ENCODE results near the gene MTMR2. TPM values are rescaled to one million over a fixed set of nuclear protein-coding genes. Genes with fewer than 3 reads are reported as not detected.

The MTMR2 gene
- total RNA-seq, 1 experiment from 2014 or later: 36.8 TPM

- Histone ChIP-seq H3K27me3 (ENCODE audit: control insufficient read depth, insufficient read depth, low read length) (no peaks in the 10 kb centered on the region), H3K36me3 (replicated peaks; ENCODE audit: control insufficient read depth, insufficient read depth, low read length) (no peaks in the 10 kb centered on the region), H3K4me3 (ENCODE audit: insufficient read depth, low read depth, low read length) (peak overlapping the region; percentile 57)
- no peak for DNase-seq
Observed at GRCh38 chr11:95924414-95924760, 480 bp upstream of the MTMR2 start.

DNA sequence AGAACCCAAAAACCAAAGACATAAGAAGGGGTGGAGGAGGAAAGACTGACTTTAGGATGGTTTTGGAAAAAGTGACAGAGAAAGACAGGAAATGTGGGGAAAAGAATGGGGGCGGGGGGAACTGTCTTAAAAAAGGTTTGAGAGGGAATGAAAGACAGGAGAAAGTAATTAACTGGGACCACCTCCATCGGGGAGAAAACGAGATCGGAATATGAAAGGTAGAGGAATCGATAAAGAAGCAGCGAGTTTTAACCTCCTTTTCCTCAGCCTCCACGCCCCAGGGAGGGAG, 524 bp downstream of the MTMR2 start:
- Histone ChIP-seq H3K36me3 (replicated peaks; ENCODE audit: control insufficient read depth, insufficient read depth, low read length) (no peaks in the 10 kb centered on the region), H3K4me3 (ENCODE audit: insufficient read depth, low read depth, low read length) (peak overlapping the region; percentile 57), H3K27me3 (ENCODE audit: control insufficient read depth, insufficient read depth, low read length) (no peaks in the 10 kb centered on the region)
- no peak for DNase-seq

DNA sequence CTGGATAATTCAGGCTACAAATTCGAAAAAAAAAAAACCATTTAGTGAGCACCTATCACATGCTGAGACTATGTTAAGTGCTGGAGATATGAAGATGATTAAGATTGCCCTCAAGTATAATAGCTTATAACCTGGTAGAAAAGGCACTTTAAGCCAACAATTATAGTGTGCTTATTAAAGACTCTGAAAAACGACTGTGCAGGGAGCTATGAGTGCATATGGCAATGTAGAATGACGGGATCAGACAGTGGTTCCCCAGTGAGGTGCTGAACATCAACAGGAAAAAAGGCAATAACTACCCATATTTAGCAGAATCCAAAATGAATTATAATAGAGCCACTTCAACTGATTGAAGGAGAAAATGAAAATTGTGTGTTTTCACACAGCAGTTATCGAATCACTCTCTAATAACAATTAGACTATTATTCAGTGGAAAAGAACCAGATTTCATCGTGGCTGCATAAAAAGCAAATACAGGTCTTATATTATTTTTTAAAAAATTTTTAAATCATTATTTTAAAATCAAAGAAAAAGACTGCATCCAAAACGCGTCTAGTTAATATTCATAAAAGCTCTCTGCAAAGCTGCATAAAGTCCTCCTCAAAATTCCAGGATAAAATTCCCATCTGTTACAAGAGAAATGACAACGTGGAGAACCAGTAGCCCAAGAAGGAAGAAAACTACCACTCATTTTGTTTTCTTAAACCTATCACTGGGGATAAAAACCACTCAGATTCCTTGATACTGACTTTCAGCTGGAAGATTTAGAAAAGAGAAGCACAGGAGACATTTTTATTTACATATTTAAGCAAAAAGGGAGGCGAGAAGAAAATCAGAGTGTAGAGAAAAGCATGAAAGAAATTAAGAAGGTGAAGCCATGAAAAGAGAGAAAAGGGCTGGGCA, 1.1 kb downstream of the MTMR2 start:
- DNase-seq: no peak
- Histone ChIP-seq H3K36me3 (replicated peaks; ENCODE audit: control insufficient read depth, insufficient read depth, low read length) (no peaks in the 10 kb centered on the region), H3K4me3 (ENCODE audit: insufficient read depth, low read depth, low read length) (peak overlapping the region; percentile 57), H3K27me3 (ENCODE audit: control insufficient read depth, insufficient read depth, low read length) (no peaks in the 10 kb centered on the region)

- Histone ChIP-seq H3K36me3 (replicated peaks; ENCODE audit: control insufficient read depth, insufficient read depth, low read length) (no peaks in the 10 kb centered on the region), H3K27me3 (ENCODE audit: control insufficient read depth, insufficient read depth, low read length) (no peaks in the 10 kb centered on the region), H3K4me3 (ENCODE audit: insufficient read depth, low read depth, low read length) (no peak overlapping the region)
- DNase-seq: no peak
Observed at GRCh38 chr11:95922099-95922498, 1.8 kb downstream of the MTMR2 start.

DNA sequence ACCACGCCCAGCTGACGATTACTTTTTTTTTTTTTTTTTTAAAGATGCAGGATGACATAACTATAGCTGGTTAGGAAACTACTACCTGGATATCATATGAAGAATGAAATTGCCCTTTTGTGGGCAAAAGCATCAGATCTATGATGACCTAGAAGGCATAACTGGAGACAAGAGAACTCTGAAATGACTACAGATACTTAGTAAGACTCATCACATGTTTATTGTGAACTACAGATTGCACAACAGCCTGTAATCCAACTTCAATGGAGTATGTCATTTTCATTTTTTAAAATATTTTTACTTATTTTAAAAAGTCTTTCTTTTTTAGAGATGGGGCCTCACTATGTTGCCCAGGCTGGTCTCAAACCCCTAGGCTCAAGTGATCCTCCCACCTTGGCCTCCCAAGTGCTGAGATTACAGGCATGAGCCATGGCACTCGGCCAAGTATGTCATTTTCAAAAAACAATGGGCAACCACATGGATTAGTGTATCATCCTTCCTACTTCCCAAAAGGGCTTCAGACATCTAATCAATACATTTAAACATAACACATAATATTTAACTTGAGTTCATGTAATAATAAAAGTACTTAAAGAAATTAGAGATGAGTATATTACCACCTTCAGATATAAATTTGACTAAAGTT, 3.3 kb downstream of the MTMR2 start:
- Histone ChIP-seq H3K27me3 (ENCODE audit: control insufficient read depth, insufficient read depth, low read length) (no peaks in the 10 kb centered on the region), H3K4me3 (ENCODE audit: insufficient read depth, low read depth, low read length) (no peak overlapping the region), H3K36me3 (replicated peaks; ENCODE audit: control insufficient read depth, insufficient read depth, low read length) (no peaks in the 10 kb centered on the region)
- DNase-seq: no peak

DNA sequence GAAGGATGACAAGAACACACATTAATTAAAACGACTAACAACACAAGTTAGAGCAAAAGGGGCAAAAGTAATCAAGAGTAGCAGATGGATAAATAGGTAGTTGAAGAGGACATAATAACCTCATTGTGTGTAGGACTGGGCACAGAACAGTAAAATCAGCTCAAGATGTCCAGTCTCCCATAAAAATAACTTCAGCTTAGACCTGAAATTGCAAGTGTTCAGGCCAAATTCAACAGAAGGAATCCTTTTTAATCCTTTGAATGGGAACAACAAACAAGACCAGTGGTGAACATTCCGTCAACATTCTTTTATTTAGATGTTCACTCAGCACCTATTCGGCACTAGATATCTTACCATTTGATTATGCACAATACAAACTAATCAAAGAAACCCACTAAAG, 4.4 kb downstream of the MTMR2 start:
- no peaks in the 10 kb centered on the region for H3K36me3 ChIP-seq (replicated peaks; ENCODE audit: control insufficient read depth, insufficient read depth, low read length)
- DNase-seq: no peak
- no peak overlapping the region for H3K4me3 ChIP-seq (ENCODE audit: insufficient read depth, low read depth, low read length)
- H3K27me3 ChIP-seq (ENCODE audit: control insufficient read depth, insufficient read depth, low read length): no peaks in the 10 kb centered on the region

- no peak for DNase-seq
- H3K4me3 ChIP-seq (ENCODE audit: insufficient read depth, low read depth, low read length): no peak overlapping the region
- no peaks in the 10 kb centered on the region for H3K27me3 ChIP-seq (ENCODE audit: control insufficient read depth, insufficient read depth, low read length)
- H3K36me3 ChIP-seq (replicated peaks; ENCODE audit: control insufficient read depth, insufficient read depth, low read length): no peaks in the 10 kb centered on the region
Observed at GRCh38 chr11:95918720-95919119, 5.2 kb downstream of the MTMR2 start.

- peak; percentile 8 for DNase-seq
- no peaks in the 10 kb centered on the region for H3K27me3 ChIP-seq (ENCODE audit: control insufficient read depth, insufficient read depth, low read length)
- no peak overlapping the region for H3K4me3 ChIP-seq (ENCODE audit: insufficient read depth, low read depth, low read length)
- no peaks in the 10 kb centered on the region for H3K36me3 ChIP-seq (replicated peaks; ENCODE audit: control insufficient read depth, insufficient read depth, low read length)
Observed at GRCh38 chr11:95918056-95918455, 5.9 kb downstream of the MTMR2 start.

GRCh38 chr11:95917193-95918036, 6.5 kb downstream of the MTMR2 start:
- Histone ChIP-seq H3K36me3 (replicated peaks; ENCODE audit: control insufficient read depth, insufficient read depth, low read length) (no peaks in the 10 kb centered on the region), H3K4me3 (ENCODE audit: insufficient read depth, low read depth, low read length) (no peak overlapping the region), H3K27me3 (ENCODE audit: control insufficient read depth, insufficient read depth, low read length) (no peaks in the 10 kb centered on the region)
- DNase-seq: no peak

- H3K4me3 ChIP-seq (ENCODE audit: insufficient read depth, low read depth, low read length): no peak overlapping the region
- no peaks in the 10 kb centered on the region for H3K27me3 ChIP-seq (ENCODE audit: control insufficient read depth, insufficient read depth, low read length)
- DNase-seq: no peak
- H3K36me3 ChIP-seq (replicated peaks; ENCODE audit: control insufficient read depth, insufficient read depth, low read length): no peaks in the 10 kb centered on the region
Observed at GRCh38 chr11:95916049-95916448, 7.9 kb downstream of the MTMR2 start.

DNA sequence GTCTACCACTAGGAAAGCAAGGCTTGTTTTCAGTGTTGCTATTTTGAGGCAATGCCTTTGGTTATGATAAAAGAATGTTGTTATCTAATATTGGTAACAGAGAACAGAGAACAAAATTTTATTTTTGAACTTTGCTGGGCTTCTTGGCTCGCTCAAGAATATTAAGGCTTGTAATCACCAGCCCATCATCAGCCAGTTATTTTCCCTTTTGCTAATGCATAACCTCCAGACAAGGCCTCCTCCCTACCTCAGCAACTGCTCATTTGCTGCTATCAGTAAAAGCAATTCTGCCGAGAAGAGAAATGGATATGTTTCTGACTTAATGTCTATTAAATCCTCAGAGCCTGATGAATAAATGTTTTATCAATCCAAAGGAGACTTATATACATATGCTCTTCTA, 8.9 kb downstream of the MTMR2 start:
- no peak for DNase-seq

DNA sequence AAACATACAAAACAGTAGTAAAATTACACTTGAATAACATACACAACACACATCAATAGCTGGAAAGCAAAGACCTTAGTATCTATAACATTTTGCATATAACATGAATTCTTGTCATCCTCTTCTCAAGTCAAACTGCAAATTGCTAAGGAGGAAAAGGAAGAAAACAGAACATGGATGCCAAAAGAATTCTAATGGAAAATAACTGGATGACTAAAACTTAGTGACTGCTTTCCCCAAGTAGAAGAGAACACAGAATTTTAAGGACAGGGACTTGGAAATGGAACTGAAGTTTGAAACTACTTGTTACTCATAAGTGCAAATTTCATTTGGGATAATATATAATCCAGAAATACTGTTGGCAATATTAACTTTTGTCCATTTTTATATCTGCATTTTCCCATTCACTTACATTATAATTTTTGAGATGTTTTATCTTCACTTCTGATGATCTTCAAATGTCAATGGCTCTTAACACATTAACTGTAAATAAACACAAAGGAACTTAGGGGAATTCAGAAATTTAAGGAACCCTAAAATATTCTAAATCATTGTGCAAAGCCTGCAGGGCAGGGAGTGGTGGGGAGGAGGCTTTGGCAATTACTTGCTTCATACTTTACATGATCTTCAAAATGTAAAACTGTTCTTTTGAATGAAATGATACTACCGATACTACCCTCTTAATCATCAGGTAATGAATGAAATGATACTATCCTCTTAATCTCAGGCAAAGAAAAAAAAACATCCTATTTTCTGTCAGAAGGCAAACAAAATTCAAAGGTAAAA, 9.9 kb downstream of the MTMR2 start:
- DNase-seq: no peak
- Histone ChIP-seq H3K4me3 (ENCODE audit: insufficient read depth, low read depth, low read length) (no peak overlapping the region), H3K27me3 (ENCODE audit: control insufficient read depth, insufficient read depth, low read length) (no peaks in the 10 kb centered on the region), H3K36me3 (replicated peaks; ENCODE audit: control insufficient read depth, insufficient read depth, low read length) (no peaks in the 10 kb centered on the region)

More for the DNA sequence above, 8.9 kb downstream of the MTMR2 start:
- Histone ChIP-seq H3K36me3 (replicated peaks; ENCODE audit: control insufficient read depth, insufficient read depth, low read length) (no peaks in the 10 kb centered on the region), H3K27me3 (ENCODE audit: control insufficient read depth, insufficient read depth, low read length) (no peaks in the 10 kb centered on the region), H3K4me3 (ENCODE audit: insufficient read depth, low read depth, low read length) (no peak overlapping the region)

GRCh38 chr11:95912902-95913560, 10.9 kb downstream of the MTMR2 start:
- Histone ChIP-seq H3K4me3 (ENCODE audit: insufficient read depth, low read depth, low read length) (no peak overlapping the region), H3K36me3 (replicated peaks; ENCODE audit: control insufficient read depth, insufficient read depth, low read length) (no peaks in the 10 kb centered on the region), H3K27me3 (ENCODE audit: control insufficient read depth, insufficient read depth, low read length) (no peaks in the 10 kb centered on the region)
- no peak for DNase-seq

DNA sequence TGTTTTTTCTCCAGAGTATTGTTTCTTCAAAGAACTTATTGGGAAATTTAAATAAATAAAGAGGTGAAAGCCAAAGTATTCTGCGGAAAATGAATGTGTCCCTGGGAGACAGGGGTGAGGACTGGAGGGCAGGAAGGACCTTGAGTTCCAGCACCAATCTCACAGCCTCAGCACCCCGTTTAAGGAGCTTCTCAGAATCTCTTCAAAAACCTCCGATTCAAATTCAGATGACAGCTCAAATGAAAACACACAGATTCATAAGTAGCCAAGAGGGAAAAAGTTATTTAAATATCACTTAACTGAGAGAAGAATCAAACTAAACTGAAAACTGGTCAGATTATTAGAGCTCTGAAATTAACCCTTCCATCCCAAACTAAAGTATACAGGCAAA, 12.5 kb downstream of the MTMR2 start:
- H3K27me3 ChIP-seq (ENCODE audit: control insufficient read depth, insufficient read depth, low read length): no peaks in the 10 kb centered on the region
- H3K4me3 ChIP-seq (ENCODE audit: insufficient read depth, low read depth, low read length): no peak overlapping the region
- no peak for DNase-seq
- no peaks in the 10 kb centered on the region for H3K36me3 ChIP-seq (replicated peaks; ENCODE audit: control insufficient read depth, insufficient read depth, low read length)
